Sigmoid colon (tissue), 4 donors: ENCODE measurements around the gene DNA2.

Experiments
- CTCF ChIP-seq, 4 experiments: fragments of 450-650 bp in 3 of 4; fragments of 200-600 bp in 1 of 4; IDR thresholded peaks; one replicate each; pipeline ENCODE4 v1.5.1; 2016 to 2019; ENCODE audit warnings: antibody characterized with exemption in 4 of 4, mild to moderate bottlenecking in 3 of 4, moderate library complexity in 2 of 4
- EP300 ChIP-seq, 4 donors: sonication (generic); formaldehyde crosslinking; IDR thresholded peaks; one replicate each; pipeline ENCODE4 v1.6.1; 2017; ENCODE audit warnings: antibody characterized with exemption in 4 of 4

- no peak for TF ChIP-seq CTCF (IDR thresholded peaks at IDR 0.05)
- no peak for TF ChIP-seq EP300 (IDR thresholded peaks at IDR 0.05)
Measured at GRCh38 chr10:68502846-68503245, 31.1 kb upstream of the DNA2 start.
